Aorta (tissue), 5 donors: ENCODE results near the gene AFAP1L1. TPM values are rescaled to one million over a fixed set of nuclear protein-coding genes. Genes with fewer than 3 reads are reported as not detected.

Experiments
- ATAC-seq: fragments of 200-7000 bp; cut with Tn5 transposase; one replicate; pipeline ENCODE4 v1.9.1; 2022; ENCODE audit warnings: moderate library complexity; ENCODE audit not compliant: low FRiP score
- DNase-seq, 2 donors: peaks; one replicate each; pipeline ENCODE4 v3.0.0-alpha.2; 2020
- H3K27ac ChIP-seq, 2 donors: one replicate each; pipeline ENCODE4 v1.5.1; 2013; ENCODE audit warnings: low read length in 2 of 2, mild to moderate bottlenecking in 2 of 2, moderate library complexity in 2 of 2, control low read depth in 1 of 2, inconsistent platforms in 1 of 2, low read depth in 1 of 2
- H3K27me3 ChIP-seq, 2 donors: one replicate each; pipeline ENCODE4 v1.6.1; 2013; ENCODE audit warnings: control low read depth in 1 of 2, low read length in 1 of 2, mild to moderate bottlenecking in 1 of 2, moderate library complexity in 1 of 2; ENCODE audit not compliant: insufficient read depth in 2 of 2, control insufficient read depth in 1 of 2
- H3K36me3 ChIP-seq, 2 donors: one replicate each; pipeline ENCODE4 v1.6.1; 2013; ENCODE audit warnings: control low read depth in 1 of 2, low read length in 1 of 2, mild to moderate bottlenecking in 1 of 2; ENCODE audit not compliant: insufficient read depth in 2 of 2, control insufficient read depth in 1 of 2
- H3K4me1 ChIP-seq, 2 donors: one replicate each; pipeline ENCODE4 v1.6.1; 2013; ENCODE audit warnings: low read length in 2 of 2, control low read depth in 1 of 2, mild to moderate bottlenecking in 1 of 2, moderate library complexity in 1 of 2; ENCODE audit not compliant: insufficient read depth in 2 of 2, control insufficient read depth in 1 of 2
- H3K4me3 ChIP-seq, 2 donors: one replicate each; pipeline ENCODE4 v1.5.1; 2013; ENCODE audit warnings: low read length in 2 of 2, control low read depth in 1 of 2, mild to moderate bottlenecking in 1 of 2
- H3K9me3 ChIP-seq: one replicate; pipeline ENCODE4 v1.6.1; 2013; ENCODE audit warnings: mild to moderate bottlenecking, low read length; ENCODE audit not compliant: control insufficient read depth
- WGBS, 2 donors: extraction: QIAGEN DNeasy Blood & Tissue Kit; methylation state at CpG; one replicate each; pipeline ENCODE4 v1.1.7; 2013; 5-methylcytosine and 5-hydroxymethylcytosine counted together
- intact Hi-C, 2 donors: fragments of 100-400 bp; cut with DNase I; formaldehyde crosslinking; loops; one replicate each; pipeline versions ENCODE4 v1.14.2 to v1.15.0; 2022
- polyA plus RNA-seq, 2 donors: library from polyadenylated mRNA; stranded (reverse); fragments of 200-250 nt; gene quantifications; one replicate each; pipeline ENCODE4 v1.2.3, GENCODE V29; 2013
- total RNA-seq, 2 donors: library from RNA; stranded (reverse); fragmentation: NEBNext Ultra II Directional; extraction: Animal tissue kit (Norgen Biotek cat#: 25700); gene quantifications; one replicate each; pipeline ENCODE4 v1.2.1, GENCODE V29; 2021
- donor health status: healthy with polysubstance abuse.
- donor health status: Bipolar disorder and iron deficiency.
- donor health status: DM: no; HTN: no; CAD: no.
- donor health status: DM: no; HTN: no; CAD: no.
- donor health status: DM: yes; HTN: yes; CAD: no.

AFAP1L1 gene
- total and polyA plus RNA-seq, 4 donors: 1.3 to 27.9 (median 7.7) TPM

DNA sequence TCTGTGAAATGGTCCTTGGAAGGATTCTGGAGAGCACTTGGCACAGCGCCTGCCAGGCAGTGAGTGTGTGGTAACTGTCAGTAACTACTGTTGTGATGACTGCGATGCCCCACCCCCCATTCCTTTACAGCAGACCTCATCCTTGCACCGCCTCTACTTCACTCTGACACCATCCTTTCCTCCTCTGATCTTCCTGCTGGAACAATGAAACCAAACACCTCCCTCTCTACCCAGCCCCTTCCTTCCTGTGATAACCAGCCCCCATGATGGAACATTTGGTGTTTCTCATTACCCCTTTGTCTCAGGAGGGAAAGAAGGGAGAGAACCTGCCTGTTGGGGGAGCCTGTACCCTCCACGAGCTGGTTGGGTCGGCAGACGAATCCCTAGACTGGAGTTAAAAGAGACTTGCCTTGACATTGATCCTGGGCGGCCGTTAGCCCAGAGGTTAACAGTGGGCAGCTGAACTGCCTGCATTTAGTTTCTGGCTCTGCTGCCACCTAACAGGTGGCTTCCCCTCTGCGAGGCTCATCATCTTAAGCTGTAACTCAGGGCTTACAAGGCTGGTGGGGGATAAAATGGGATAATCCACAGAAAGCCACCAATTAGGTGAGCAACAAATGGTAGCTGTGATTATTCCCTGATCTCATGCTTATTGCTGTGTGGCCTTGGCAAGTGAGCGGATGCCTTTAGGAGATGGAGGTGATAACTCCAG is 39.4 kb downstream of the AFAP1L1 start:
- H3K9me3 ChIP-seq: no peaks in the 10 kb centered on the region
- WGBS, 2 donors: 86 to 89% methylated on average over 10 of the region's 10 CpGs
- intact Hi-C loops: loop anchor here in 1 of 2 donors (10.0 kb wide), 1 partner anchor 254 kb away; no protein-coding TSS in a partner anchor
- H3K4me1 ChIP-seq: no peaks in the 10 kb centered on the region
- no peak overlapping the region for H3K4me3 ChIP-seq
- ATAC-seq (no peak), DNase-seq (no peak)
- no peaks in the 10 kb centered on the region for H3K36me3 ChIP-seq
- no peak overlapping the region for H3K27ac ChIP-seq
- H3K27me3 ChIP-seq: no peaks in the 10 kb centered on the region

DNA sequence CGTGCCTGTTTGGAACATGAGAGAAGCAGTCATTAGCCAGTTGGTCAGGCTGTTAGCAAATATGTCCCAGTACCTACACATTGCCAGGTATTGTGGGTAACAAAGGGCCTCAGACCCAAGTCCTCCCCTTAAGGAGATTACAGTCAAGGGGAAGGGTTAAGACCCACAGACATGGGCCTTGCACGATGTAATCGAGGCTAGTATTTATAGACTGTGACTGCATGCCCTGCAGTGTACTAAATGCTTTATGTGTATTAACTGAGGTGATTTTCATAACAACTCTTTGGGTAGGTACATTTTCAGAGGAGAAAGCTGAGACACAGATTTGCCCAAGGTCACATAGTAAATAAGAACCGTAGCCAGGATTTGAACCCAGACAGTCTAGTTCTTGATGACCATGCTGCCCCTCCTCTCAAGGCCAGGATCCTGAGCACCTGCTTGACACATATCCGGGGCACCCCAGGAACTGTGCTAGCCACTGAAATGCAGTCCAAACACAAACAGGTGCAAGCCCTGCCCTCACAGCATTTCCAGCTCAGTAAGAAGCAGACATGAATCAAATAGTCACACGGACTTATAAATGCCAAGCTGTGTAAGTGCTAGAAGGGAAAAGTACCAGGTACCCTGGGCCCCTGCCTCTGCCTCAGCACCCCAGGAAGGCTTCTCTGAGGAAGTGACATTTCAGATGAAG is 41.6 kb downstream of the AFAP1L1 start:
- intact Hi-C loops: loop anchor here in 1 of 2 donors (10.0 kb wide), 1 partner anchor 252 kb away; no protein-coding TSS in a partner anchor
- Histone ChIP-seq H3K27me3 (no peaks in the 10 kb centered on the region), H3K27ac (no peak overlapping the region), H3K9me3 (no peaks in the 10 kb centered on the region), H3K4me1 (no peaks in the 10 kb centered on the region), H3K36me3 (no peaks in the 10 kb centered on the region), H3K4me3 (no peak overlapping the region)
- 71 to 78% methylated on average over 6 of the region's 6 CpGs for WGBS, 2 donors
- no peak for DNase-seq
- no peak for ATAC-seq

DNA sequence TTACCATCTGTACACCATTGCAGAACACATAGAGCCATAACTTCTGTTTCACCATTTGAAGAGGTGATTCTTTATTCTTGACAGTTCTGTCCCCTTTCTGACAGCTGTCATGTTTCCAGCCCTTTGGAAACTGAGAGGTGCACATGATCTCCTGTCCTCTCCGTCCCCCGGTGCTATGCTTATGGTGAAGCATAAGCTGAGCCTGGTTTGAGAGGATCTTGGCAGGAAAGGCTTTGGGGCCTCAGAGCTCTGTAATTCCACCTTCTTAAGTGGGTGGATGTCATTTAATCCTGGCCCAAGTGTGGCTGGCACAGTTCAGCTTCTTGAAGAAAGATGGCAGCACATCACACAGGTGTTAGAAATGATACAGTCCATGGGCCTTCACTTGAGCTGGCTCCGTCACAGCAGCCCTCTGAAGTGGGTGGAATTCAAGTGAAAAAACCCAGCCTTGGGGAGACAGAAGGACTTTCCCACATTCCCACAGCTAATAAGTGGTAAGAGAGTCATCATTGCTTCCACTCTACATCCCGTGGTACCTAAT is 43.0 kb downstream of the AFAP1L1 start:
- Histone ChIP-seq H3K27ac (no peak overlapping the region), H3K4me3 (no peak overlapping the region), H3K27me3 (no peaks in the 10 kb centered on the region), H3K36me3 (no peaks in the 10 kb centered on the region), H3K4me1 (no peaks in the 10 kb centered on the region), H3K9me3 (no peaks in the 10 kb centered on the region)
- 91 to 94% methylated on average over 4 of the region's 4 CpGs for WGBS, 2 donors
- ATAC-seq (no peak), DNase-seq (no peak)
- intact Hi-C loops: loop anchor here (5.0 to 10.0 kb wide), 3 partner anchors 128 to 253 kb away; no protein-coding TSS in a partner anchor

DNA sequence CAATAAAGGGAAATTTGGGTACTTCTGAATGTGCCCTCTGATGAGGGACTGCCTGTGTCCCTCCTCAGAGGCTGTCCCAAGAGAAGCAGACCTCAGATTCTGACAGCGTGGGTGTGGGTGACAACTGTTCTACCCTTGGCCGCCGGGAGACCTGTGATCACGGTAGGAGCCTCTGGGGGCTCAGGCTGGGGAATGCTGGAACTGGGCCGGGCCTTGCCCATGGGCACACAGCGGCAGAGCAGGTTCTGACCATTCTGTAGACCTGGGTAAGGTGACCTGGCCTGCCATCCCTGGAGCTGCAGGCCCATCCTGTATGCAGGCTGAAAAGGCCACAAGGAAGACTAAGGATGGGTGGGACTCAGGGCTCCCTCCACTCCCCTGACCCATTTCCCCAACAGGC is 44.1 kb downstream of the AFAP1L1 start:
- Histone ChIP-seq H3K27ac (no peak overlapping the region), H3K36me3 (no peaks in the 10 kb centered on the region), H3K4me1 (no peaks in the 10 kb centered on the region), H3K27me3 (no peaks in the 10 kb centered on the region), H3K9me3 (no peaks in the 10 kb centered on the region), H3K4me3 (no peak overlapping the region)
- intact Hi-C loops: loop anchor here (5.0 to 10.0 kb wide), 3 partner anchors 127 to 252 kb away; no protein-coding TSS in a partner anchor
- WGBS, 2 donors: 86 to 91% methylated on average over 6 of the region's 6 CpGs
- ATAC-seq: no peak
- DNase-seq: no peak

DNA sequence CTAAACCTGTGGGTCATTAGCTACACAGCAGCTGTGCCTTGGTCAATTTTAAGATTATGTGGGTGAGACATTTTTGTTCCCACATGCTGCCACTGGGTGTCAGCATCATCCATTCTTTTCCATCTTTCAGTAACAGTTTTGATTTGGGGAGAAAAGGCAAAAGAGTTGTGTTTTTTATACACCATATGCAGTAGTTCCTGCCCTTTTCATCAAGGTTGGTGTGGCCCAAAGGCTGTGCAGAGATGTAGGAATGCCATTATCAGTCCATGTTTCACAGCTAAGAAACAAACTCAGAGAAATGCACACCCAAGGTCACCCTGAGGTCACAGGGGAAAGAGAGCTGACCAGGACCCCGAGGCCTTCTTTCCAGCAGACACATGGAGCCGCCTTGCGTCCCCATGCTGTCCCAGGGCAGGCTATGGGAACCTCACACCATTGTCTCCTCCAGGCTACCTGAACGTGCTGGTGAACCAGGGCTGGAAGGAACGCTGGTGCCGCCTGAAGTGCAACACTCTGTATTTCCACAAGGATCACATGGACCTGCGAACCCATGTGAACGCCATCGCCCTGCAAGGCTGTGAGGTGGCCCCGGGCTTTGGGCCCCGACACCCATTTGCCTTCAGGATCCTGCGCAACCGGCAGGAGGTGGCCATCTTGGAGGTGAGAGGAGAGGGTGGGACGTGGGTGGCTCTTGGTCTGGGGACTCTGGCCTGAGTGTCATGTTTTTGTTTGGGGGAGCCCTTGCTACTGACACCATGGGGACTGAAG is 45.8 kb downstream of the AFAP1L1 start:
- Histone ChIP-seq H3K27me3 (no peaks in the 10 kb centered on the region), H3K4me3 (no peak overlapping the region), H3K36me3 (no peaks in the 10 kb centered on the region), H3K27ac (no peak overlapping the region), H3K4me1 (no peaks in the 10 kb centered on the region), H3K9me3 (no peaks in the 10 kb centered on the region)
- intact Hi-C loops: loop anchor here (5.0 to 10.0 kb wide), 3 partner anchors 125 to 250 kb away; no protein-coding TSS in a partner anchor
- DNase-seq: no peak
- ATAC-seq: no peak
- WGBS, 2 donors: 79 to 82% methylated on average over 14 of the region's 14 CpGs

DNA sequence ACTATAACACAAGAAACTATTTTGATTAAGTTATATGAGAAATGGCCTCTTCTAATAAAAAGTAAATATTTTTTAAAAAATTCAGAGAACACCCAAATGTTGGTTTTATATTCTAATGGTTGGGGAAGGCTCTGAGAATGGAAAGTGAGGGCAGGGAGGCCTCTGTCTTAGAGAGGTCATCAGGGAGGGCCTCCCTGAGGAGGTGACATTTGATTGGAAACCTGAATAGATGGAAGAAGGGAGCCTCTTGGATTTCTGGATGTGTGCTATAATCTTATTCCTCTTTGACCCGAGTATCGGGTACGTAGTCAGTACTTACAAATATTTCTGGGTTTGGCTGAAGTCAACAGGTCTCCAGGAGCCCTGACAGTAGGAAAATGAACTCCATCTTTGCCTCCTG is 47.5 kb downstream of the AFAP1L1 start:
- no peaks in the 10 kb centered on the region for H3K4me1 ChIP-seq
- no peak for ATAC-seq
- no peak for DNase-seq
- 95 to 100% methylated on average over 3 of the region's 3 CpGs for WGBS, 2 donors
- intact Hi-C loops: loop anchor here (5.0 to 10.0 kb wide), 3 partner anchors 123 to 248 kb away; no protein-coding TSS in a partner anchor
- no peaks in the 10 kb centered on the region for H3K27me3 ChIP-seq
- no peaks in the 10 kb centered on the region for H3K9me3 ChIP-seq
- no peak overlapping the region for H3K27ac ChIP-seq
- no peaks in the 10 kb centered on the region for H3K36me3 ChIP-seq
- no peak overlapping the region for H3K4me3 ChIP-seq

DNA sequence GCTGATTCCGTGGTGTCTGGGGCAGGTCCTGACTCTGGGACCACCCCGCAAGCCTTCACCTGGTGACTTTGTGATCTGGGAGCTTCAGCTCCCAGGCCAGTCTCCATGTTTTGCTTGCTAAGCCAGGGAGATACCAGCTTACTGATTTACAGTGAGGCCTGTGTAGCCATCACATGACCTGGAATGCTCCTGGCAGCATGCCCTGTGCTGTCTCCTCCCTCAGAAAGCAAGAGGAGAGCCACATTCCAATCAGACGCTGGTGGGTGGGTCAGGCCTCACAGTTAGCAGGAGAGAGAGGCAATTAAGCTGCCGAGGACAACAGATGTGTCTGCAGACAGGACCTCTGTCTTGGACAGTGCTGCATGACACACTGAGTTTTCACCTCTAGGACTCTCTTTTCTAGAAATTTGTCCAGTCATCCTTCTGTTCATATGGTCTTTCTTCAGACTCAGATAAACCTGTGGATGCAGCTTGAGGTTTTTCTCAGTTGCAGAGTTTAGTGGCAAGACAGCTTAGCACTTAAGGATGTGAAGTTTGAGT is 49.2 kb downstream of the AFAP1L1 start:
- no peaks in the 10 kb centered on the region for H3K9me3 ChIP-seq
- H3K27ac ChIP-seq: no peak overlapping the region
- H3K36me3 ChIP-seq: no peaks in the 10 kb centered on the region
- H3K27me3 ChIP-seq: no peaks in the 10 kb centered on the region
- DNase-seq: peak; percentile 85 to 86
- H3K4me1 ChIP-seq: no peaks in the 10 kb centered on the region
- intact Hi-C loops: no loop called here
- WGBS, 2 donors: 37 to 44% methylated on average over 4 of the region's 4 CpGs
- ATAC-seq: peak; percentile 77
- no peak overlapping the region for H3K4me3 ChIP-seq

DNA sequence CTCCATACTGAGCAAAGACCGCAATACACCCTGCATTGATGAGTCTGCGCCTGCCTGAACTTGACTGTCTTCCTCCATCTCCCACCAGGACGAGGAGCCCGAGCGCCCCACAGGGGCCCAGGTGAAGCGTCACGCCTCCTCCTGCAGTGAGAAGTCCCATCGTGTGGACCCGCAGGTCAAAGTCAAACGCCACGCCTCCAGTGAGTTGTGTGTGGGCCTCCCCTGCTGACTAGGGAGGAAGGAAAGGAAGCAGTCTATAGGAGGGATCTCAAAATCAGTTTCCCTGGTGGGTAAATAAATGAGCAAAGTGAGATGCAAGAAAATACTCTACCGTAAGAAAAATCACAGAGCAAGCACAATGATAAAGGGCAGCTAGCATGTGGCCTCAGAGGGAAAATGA is 50.9 kb downstream of the AFAP1L1 start:
- DNase-seq (no peak), ATAC-seq (no peak)
- Histone ChIP-seq H3K27me3 (no peaks in the 10 kb centered on the region), H3K9me3 (no peaks in the 10 kb centered on the region), H3K36me3 (no peaks in the 10 kb centered on the region), H3K27ac (no peak overlapping the region), H3K4me3 (no peak overlapping the region), H3K4me1 (no peaks in the 10 kb centered on the region)
- WGBS, 2 donors: 84 to 88% methylated on average over 12 of the region's 12 CpGs
- intact Hi-C loops: no loop called here
